Neutrophil (primary cell): ENCODE data around the gene STEAP3.

Source experiments
- H3K27ac ChIP-seq: fragments of 200-600 bp; sonication (generic); 2 replicates; pipeline ENCODE4 v1.5.1; 2016; ENCODE audit warnings: mild to moderate bottlenecking, moderate library complexity
- H3K27me3 ChIP-seq: fragments of 200-600 bp; sonication (generic); 2 replicates; pipeline ENCODE4 v1.6.0; 2016; ENCODE audit warnings: mild to moderate bottlenecking
- H3K36me3 ChIP-seq: fragments of 200-600 bp; sonication (generic); 2 replicates; pipeline ENCODE4 v1.5.1; 2017
- H3K4me1 ChIP-seq, 2 experiments: fragments of 200-600 bp in 1 of 2; sonication (generic) in 1 of 2; 1 replicate in 1 of 2; 2 replicates in 1 of 2; pipeline versions ENCODE4 v1.5.1 to v1.6.1; 2013 to 2016; ENCODE audit warnings: low read depth in 1 of 2, low read length in 1 of 2, mild to moderate bottlenecking in 1 of 2, moderate library complexity in 1 of 2; ENCODE audit not compliant: control insufficient read depth in 1 of 2, insufficient read depth in 1 of 2
- H3K4me3 ChIP-seq, 2 experiments: fragments of 200-600 bp in 1 of 2; sonication (generic) in 1 of 2; 1 replicate in 1 of 2; 2 replicates in 1 of 2; pipeline ENCODE4 v1.5.1; 2013 to 2016; ENCODE audit warnings: low read depth in 1 of 2, low read length in 1 of 2, mild to moderate bottlenecking in 1 of 2, moderate library complexity in 1 of 2
- H3K9me3 ChIP-seq: fragments of 200-600 bp; sonication (generic); 2 replicates; pipeline ENCODE4 v1.5.1; 2016
- CTCF ChIP-seq: fragments of 200-600 bp; sonication (generic); IDR thresholded peaks from 2 replicates; pipeline ENCODE4 v1.5.1; 2016; ENCODE audit warnings: antibody characterized with exemption

STEAP3 gene

GRCh38 chr2:119177838-119178190 lies 45.8 kb upstream of the STEAP3 start:
- Histone ChIP-seq H3K9me3 (no peaks in the 10 kb centered on the region), H3K36me3 (no peaks in the 10 kb centered on the region), H3K4me3 (no peak overlapping the region), H3K27ac (no peak overlapping the region), H3K4me1 (no peaks in the 10 kb centered on the region), H3K27me3 (no peaks in the 10 kb centered on the region)
- TF ChIP-seq CTCF, result no peak

GRCh38 chr2:119178776-119179175 lies 44.9 kb upstream of the STEAP3 start:
- no peaks in the 10 kb centered on the region for H3K4me1 ChIP-seq
- H3K27ac ChIP-seq, result no peak overlapping the region
- TF ChIP-seq CTCF, result no peak

GRCh38 chr2:119179202-119179601 lies 44.4 kb upstream of the STEAP3 start:
- Histone ChIP-seq H3K4me1 (no peaks in the 10 kb centered on the region), H3K36me3 (no peaks in the 10 kb centered on the region), H3K27ac (no peak overlapping the region), H3K9me3 (no peaks in the 10 kb centered on the region), H3K4me3 (no peak overlapping the region), H3K27me3 (no peaks in the 10 kb centered on the region)
- no peak for TF ChIP-seq CTCF

More at GRCh38 chr2:119178776-119179175, 44.9 kb upstream of the STEAP3 start:
- Histone ChIP-seq H3K4me3 (no peak overlapping the region), H3K36me3 (no peaks in the 10 kb centered on the region), H3K9me3 (no peaks in the 10 kb centered on the region), H3K27me3 (no peaks in the 10 kb centered on the region)

- H3K4me3 ChIP-seq, result no peak overlapping the region
Measured at GRCh38 chr2:119179991-119180390, 43.6 kb upstream of the STEAP3 start.

GRCh38 chr2:119180892-119181291 lies 42.7 kb upstream of the STEAP3 start:
- no peak overlapping the region for H3K4me3 ChIP-seq
- no peak overlapping the region for H3K27ac ChIP-seq
- H3K27me3 ChIP-seq, result no peaks in the 10 kb centered on the region
- H3K4me1 ChIP-seq, result no peaks in the 10 kb centered on the region
- no peaks in the 10 kb centered on the region for H3K9me3 ChIP-seq
- TF ChIP-seq CTCF, result no peak
- no peaks in the 10 kb centered on the region for H3K36me3 ChIP-seq

More at GRCh38 chr2:119179991-119180390, 43.6 kb upstream of the STEAP3 start:
- Histone ChIP-seq H3K27me3 (no peaks in the 10 kb centered on the region), H3K4me1 (no peaks in the 10 kb centered on the region), H3K9me3 (no peaks in the 10 kb centered on the region), H3K36me3 (no peaks in the 10 kb centered on the region), H3K27ac (no peak overlapping the region)
- TF ChIP-seq CTCF, result no peak

- Histone ChIP-seq H3K27ac (no peak overlapping the region), H3K4me1 (no peaks in the 10 kb centered on the region), H3K27me3 (peaks cover 5% of the 10 kb centered on the region), H3K4me3 (no peak overlapping the region), H3K9me3 (no peaks in the 10 kb centered on the region), H3K36me3 (no peaks in the 10 kb centered on the region)
- TF ChIP-seq CTCF, result no peak
Measured at GRCh38 chr2:119181391-119181790, 42.2 kb upstream of the STEAP3 start.
